ENCODE results near the gene COA7.

The COA7 gene

DNA sequence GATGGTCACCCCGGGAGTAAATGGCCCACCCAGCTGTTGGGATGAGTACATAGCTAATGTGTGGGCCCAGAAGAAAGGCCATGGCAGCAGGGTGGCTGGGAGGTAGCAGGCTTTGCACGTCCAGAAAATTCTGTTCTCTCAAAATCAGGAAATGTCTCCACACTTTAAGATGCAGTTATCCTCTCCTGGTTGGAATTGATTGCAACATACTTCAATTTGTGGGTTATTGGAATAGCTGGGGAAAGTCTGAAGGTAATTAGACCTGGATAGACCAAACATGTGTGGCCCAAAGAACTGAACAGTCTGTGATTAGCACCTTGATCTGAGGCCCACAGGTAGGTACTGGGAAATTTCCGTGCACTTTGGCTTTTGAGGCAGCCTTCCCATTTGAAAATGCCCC, 30.2 kb downstream of the COA7 start:
- DNase-seq = no peak

DNA sequence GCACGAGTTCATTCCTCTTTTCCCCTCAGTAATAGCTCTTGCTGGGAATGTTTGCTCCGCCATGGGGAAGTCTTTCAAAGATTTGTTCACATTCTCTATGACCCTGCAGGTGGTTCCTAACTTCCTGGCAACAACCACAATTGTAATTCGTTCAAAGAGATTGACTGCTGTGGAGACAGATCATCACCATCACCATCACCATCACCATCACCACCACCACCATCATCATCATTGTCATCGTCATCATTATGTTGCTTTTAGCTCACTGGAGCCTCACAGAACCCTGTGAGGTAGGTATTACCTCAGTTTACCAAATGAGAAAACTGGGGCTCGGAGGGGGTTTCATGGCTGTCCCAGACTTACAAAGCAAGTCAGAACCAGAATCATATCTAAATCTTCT, 30.9 kb downstream of the COA7 start:
- DNase-seq = no peak

DNA sequence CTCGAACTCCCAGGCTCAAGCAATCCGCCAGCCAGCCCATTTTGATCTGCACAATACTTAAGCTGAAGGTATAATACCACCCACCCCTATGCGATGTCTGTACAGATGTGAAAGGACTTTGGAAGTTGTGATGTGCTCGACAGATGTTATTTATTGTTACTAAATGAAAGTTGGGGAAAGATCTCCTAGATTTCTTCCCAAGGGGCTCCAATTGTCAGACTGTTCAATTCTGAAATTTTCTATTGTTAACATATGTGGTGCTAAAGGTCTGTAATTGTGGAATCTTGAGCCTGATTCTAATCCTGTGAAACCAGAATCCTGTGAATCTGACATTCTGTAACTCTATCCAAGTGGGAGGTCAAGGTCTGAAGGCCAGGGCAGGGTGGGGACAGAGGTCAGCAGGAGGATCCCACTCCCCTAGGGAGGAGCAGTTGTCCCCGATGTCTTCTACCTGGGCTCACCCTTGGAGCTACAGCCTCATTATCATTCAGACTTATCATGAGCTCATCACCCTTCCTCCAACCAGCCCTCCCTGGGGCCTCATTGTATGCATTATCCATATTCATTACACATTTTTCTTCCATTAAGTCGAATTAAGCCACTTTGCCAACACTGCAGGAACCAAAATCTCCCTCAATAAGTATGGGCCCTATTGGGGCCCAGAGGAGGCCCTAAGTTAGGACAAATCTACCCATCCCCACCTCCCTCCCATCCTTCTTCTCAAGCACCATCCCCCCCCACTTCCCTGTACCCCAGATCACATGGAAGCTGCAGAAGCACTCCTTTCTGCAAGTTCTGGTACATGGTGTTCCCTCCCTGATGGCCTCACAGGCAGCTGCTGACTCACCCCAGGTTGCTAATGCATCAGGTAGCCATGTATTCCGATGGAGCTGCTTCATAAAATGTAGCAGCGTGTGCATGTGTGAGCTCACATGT, 32.9 kb downstream of the COA7 start:
- DNase-seq = peak; percentile 11

DNA sequence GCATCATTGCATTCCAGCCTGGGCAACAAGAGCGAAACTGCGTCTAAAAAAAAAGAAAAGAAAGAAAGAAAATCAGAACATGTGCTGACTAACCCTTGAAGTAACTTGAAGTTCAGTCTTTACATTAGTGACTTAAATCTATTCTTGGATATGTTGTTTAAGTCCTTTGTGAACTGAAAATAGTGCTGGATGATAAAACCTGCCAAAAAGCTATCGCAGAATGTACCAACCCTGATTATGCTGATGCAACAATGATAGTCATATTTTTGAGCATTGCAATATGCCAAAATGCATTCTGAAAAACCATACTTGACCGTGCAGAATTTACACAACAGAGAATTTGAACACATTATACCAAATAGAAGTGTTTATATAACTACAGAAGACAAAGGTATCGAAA, 34.4 kb downstream of the COA7 start:
- DNase-seq = no peak

DNA sequence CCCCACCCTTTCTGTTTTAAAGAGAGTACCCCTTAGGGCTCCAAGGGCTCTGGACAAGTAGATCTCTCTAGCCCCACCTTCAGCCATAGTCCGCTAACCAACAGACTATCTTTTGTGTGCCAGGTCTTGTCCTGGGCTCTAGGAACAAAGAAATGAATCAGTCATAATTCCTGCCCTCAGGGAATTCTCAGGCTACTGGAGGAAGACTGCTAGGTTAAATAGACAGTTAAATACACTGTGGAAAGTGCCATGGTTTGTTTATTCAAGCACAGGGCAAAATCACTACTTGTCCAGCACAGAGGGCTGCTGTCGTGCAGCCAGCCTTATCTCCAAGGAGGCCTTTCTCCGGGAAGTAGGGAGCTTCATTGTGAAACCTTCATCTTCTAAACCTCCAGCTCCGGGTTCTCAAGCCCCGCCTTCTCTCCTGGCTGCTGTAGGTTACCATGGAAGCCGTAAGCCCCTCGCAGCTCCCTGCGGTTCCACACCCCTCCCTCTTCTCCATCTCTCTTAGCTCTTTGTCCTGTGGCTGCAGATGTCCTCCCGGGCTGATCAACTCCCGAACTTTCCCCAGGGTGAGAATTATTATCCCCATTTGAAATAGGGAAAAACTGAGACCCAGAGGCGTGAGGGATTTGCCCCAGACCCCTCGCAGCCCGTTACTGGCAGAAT, 35.4 kb downstream of the COA7 start:
- DNase-seq = peak; percentile 40

DNA sequence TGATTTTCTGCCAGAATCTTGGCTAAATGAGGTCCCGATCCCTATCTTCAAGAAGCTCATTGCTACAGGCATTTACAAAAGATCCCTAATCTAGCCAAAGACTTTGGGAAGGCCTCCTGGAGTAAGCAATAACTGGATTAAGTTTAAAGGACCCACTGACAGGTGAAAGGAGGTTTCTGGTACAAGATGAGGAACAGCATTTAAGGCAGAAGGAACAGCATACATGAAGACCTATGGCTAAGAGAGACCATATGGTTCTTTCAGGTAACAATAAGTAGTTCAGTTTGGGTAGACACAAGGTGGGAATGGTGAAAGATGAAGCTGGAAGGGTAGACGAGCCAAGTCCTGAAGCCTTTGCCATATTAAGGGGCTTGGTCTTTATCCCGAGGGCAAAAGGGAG, 37.3 kb downstream of the COA7 start:
- no peak for DNase-seq

DNA sequence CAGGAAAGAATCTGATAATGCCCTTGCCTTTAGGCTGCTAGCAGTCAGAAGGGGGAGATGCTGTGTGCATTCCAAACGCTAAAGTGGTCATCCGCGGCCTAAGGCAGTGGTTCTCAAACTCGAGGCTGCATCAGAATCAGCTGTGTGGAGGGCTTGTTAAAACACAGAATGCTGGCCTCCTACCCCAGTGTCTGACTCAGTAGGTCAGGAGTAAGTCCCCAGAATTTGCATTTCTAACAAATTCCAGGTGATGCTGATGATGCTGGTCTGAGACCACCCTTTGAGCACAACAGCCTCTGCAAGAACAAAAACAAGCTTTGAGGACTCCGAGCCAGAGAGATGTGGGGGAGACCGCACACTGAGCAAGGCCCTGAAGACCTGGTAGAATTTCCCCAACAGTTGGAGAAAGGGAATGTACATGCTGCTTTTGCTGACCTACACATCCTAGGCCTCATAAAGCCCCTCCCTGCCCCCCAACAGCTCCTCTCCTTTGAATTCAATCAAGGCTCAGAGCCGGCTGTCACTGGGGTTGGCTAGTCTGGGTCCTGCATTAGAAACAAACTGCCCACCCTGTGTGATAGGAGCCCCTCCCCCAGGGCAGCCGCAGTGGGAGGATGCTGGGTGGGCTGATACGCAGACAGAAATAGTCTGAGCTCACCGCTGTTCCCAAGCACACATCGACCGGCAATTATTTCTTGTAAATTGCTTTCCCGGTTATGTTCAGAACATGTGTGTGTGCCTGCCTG, 38.1 kb downstream of the COA7 start:
- no peak for DNase-seq

DNA sequence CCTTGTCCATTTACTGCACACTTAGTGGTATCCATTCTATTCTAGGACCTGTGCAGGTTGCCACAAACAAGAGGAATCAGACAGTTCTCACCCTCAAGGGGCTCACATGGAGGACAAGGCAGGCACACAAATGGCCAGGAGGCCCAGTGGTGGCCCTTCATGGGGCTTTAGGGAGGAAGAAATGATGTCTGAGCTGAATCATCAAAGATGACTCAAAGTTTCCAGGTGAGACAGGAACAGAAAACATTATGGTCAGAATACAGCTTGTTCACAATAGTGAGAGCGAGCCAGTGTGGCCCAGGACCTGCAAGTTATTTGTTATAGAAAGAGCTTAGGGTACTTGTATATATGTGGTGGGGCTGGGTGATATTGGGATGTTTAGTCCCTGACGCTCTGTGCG, 38.8 kb downstream of the COA7 start:
- DNase-seq = no peak

DNA sequence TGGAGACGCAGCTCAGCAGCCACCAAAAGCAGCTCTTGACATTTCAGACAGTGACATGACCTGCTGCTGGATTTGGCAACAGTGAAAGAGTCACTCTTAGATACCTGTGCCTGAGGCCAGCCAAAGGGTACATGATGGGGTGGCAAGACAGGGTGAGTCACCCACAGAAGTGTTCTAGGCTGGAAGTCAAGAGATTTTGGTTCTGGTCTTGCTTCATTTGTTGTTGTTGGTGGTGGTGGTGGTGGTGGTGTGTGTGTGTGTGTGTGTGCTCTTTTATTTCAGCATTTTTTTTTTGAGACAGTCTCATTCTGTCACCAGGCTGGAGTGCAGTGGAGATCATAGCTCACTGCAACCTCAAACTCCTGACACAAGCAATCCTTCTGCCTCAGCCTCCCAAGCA, 39.4 kb downstream of the COA7 start:
- no peak for DNase-seq

DNA sequence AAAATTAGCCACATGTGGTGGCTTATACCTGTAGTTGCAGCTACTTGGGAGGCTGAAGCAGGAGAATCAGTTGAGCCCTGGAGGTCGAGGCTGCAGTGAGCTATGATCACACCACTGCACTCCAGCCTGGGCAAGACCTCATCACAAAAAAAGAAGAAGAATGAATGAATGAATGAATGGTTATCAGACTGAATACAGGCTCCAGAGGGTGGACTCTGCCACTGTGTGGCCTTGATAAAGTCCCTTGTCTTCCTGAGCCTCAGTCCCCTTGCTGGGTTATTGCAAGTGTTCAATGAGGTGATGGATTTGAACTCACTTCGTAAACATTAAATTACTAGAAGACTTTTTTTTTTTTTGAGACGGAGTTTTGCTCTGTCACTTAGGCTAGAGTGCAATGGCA, 40.4 kb downstream of the COA7 start:
- no peak for DNase-seq

DNA sequence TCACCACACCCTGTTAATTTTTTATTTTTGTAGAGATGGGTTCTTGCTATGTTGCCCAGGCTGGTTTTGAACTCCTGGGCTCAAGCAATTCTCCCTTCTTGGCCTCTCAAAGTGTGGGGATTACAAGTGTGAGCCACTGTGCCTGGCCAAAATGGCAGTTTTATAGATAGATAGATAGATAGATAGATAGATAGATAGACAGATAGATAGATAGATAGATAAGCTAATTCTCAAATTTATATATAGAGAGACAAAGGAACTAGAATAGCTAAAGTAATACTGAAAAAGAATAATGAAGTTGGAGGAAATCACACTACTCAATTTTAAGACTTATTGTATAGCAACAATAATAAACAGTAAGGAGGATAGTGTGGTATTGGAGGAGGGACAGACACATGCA, 44.1 kb downstream of the COA7 start:
- DNase-seq = no peak

DNA sequence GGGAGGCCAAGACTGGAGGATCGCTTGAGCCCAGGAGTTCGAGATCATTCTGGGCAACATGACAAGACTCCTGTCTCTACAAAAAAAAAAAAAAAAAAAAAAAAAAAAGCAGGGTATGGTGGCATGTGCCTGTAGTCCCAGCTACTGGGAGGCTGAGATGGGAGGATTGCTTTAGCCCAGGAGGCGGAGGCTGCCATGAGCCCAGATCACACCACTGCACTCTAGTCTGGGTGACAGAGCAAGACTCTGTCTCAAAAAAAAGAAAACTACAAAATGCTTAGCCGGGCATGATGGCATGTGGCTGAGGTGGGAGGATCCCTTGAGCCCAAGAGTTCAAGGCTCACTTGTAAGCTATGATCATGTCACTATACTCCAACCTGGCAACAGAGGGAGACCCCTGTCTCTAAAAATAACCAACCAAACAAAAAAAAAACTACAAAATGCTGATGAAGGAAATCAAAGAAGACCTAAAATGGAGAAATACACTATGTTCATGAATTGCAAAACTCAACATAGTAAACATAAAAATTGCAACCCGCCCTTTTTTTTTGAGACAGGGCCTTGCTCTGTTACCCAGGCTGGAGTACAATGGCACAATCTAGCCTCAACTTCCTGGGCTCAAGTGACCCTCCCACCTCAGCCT, 44.8 kb downstream of the COA7 start:
- no peak for DNase-seq

DNA sequence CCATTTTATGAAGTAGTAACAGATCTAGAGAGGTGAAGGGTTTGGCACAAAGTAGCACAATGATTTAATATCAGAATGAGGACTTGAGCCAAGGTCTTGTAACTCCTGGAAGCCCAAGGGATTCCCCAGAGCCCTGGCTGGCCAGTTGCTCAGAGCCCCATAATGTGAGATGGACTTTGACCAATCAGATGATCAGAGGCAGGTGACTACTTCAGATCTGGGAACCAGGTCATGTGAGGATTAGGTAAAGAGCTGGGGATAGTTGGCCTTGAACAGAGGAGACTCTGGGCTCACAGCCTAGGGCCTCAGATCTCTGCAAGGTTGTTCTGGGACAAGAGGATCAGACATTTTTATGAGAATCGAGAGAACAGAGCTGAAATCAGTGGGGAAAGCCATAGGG, 46.2 kb downstream of the COA7 start:
- DNase-seq = no peak

DNA sequence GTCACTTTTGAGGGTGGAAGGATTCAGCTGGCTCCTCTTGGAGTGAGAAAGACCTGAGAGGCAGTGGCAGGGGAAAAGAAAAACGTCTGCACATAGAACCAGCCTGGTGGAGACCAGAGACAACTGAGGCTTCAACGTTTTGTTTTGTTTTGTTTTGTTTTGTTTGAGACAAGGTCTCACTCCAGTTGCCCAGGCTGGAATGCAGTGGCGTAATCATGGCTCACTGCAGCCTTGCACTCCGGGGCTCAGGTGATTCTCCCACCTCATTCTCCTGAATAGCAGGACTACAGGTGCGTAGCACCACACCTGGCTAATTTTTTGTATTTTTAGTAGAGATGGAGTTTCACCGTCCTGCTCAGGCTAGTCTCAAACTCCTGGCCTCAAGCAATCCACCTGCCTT, 52.9 kb downstream of the COA7 start:
- no peak for DNase-seq

DNA sequence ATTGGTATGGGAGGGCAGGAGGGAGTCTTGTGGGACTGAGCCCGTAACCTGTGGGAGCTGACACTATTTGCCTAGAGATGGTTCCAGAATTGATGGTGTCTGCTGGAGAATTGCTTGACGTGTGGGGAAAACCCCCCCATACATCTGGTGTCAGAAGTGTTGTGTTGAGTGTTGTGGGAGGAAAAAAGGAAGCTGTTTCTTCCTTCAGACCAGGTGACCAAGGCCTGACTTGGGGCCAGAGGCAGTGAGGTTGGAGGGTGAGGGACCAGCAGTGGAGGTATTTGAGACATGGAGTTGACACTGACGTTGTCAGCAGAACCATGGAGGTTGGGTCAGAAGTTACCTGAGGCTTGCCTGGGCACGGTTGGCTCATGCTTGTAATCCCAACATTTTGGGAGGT, 56.8 kb downstream of the COA7 start:
- no peak for DNase-seq

DNA sequence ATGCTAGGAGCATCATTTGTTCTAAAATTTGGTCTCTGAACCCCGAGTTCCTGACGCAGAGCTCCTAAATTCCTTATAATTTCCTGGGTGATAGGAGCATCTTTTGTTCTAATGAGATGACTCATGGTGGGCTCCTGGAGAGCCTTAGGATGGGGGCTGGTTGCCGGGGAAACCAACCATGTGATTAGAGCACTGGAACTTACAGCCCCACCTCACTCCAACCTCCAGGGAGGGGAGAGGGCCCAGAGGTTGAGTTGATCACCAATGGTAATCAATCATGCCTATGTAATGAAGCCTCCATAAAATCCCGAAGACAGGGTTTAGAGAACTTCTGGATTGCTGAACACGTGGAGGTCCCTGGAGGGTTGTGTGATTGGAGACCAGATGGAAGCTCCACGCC, 57.5 kb downstream of the COA7 start:
- no peak for DNase-seq

DNA sequence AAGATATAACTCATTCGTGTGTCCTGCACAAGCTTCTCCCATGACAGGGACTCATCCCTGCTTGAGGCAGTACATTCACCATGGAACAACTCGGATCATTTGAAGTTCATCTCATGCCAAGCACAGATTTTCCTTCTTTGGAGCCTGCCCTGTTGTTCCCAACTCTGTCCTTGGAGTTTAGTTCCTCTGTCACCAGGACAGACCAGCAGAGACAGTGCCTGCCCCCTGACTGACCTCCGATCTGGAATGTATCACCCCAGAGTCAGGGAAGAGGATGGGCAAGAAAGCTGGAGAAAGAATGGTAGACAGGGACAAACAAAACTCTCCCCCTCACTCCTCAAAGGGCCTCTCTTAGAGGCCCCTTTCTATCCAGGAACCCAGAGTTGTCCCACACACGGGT, 60.2 kb downstream of the COA7 start:
- DNase-seq = no peak

DNA sequence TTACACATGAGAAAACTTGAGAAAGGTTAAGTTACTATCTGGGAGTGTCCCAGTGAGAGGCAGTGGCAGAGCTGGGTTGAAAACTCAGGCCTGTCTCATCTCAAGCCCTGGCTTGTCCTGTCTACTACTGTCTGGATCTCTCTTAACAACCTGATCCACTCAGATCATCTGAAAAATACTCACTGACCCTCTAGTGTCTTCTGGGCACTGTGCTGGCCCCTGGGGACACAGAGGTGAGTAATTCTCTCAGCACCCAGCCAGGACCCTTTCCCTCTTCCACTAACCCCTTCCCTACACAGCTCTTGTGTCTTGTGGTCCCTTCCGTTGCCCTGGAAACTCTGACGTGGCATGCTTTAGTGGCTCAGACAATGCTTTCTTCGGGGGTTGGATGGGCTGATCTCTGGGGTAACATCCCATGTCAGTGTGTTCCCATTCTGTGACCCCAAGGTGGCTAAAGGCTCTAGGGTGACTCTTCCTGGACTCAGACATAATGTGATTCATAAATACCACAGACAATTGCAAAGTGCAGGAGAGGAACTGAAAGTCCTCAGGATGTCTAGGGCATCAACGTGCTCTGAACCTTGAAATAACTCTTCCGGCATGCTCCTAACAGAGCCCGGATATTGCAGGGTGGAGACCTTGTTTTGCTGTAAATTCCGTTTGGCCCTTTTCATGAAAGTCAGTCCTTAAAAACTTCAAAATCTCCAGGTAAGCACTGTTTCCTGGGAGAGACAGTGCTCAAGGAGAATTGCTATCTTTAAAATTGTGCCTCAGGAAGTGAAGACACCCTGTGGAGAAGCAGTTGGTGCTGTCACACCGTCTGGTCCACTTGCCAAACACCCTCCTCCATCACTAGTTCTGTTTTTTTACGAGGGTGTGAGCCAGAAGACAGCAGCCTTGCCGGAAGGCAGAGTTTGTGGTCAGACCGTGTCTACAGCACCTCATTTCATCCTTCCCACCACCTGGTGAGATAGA, 61.1 kb downstream of the COA7 start:
- no peak for DNase-seq

DNA sequence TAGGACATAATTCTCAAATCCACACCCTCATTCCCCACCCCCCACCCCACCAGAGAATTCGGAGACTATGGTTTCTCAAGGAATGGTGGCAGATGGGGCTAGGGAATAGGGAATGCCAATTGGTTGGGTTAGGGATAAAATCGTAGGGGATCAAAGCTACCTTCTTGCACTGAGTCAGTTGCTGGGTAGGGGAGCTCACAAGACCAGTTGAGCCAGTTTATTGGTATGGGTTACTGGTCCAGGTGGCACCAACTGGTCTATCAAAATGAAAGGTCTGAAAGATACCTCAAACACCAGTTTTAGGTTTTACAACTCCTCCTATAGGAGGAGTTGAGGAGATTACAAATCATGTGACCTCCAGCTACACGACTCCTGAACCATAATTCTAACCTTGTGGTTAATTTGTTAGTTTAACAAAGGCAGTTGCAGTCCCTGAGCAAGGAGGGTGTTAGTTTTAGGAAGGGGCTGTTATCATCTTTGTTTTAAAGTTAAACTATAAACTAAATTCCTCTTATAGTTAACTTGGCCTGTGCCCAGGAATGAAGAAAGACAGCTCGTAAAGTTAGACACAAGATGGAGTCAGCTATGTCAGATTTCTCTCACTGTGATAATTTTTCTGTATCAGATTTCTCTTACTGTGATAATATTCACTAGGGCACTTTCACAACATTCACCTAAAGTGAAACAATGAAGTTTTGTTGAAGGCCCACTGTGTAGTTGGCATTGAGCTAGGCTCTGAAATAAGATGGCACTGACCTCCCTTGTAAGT, 62.6 kb downstream of the COA7 start:
- no peak for DNase-seq

Measured in fibroblast of skin of right biceps (primary cell).